MM.1S (cell line): ENCODE results near the gene CRNKL1.

Experiments
- DNase-seq: peaks from one replicate; pipeline ENCODE4 v3.0.0-alpha.2; 2015
- H2AFZ ChIP-seq: fragments of 300-600 bp; sonication (generic); 2 replicates; pipeline ENCODE4 v1.6.0; 2016; ENCODE audit warnings: antibody characterized with exemption, low read length
- H3F3A ChIP-seq: fragments of 300-600 bp; sonication (generic); 2 replicates; pipeline ENCODE4 v1.6.1; 2016; ENCODE audit warnings: mild to moderate bottlenecking, antibody characterized with exemption, low read length, moderate library complexity, mixed read lengths; ENCODE audit not compliant: insufficient read depth
- H3K27ac ChIP-seq: fragments of 300-600 bp; sonication (generic); 2 replicates; pipeline ENCODE4 v1.5.1; 2016; ENCODE audit warnings: mild to moderate bottlenecking, low read length
- H3K27me3 ChIP-seq: fragments of 300-600 bp; sonication (generic); replicated peaks from 2 replicates; pipeline ENCODE4 v1.6.0; 2016; ENCODE audit warnings: low read length; ENCODE audit not compliant: insufficient read depth
- H3K36me3 ChIP-seq: fragments of 300-600 bp; sonication (generic); replicated peaks from 2 replicates; pipeline ENCODE4 v1.6.1; 2016; ENCODE audit warnings: mild to moderate bottlenecking, low read length, mixed read lengths; ENCODE audit not compliant: insufficient read depth
- H3K4me1 ChIP-seq: fragments of 300-600 bp; sonication (generic); 2 replicates; pipeline ENCODE4 v1.6.1; 2016; ENCODE audit warnings: low read length, mixed read lengths
- H3K4me2 ChIP-seq: fragments of 300-600 bp; sonication (generic); 2 replicates; pipeline ENCODE4 v1.6.0; 2016; ENCODE audit warnings: low read depth, low read length
- H3K4me3 ChIP-seq: fragments of 300-600 bp; sonication (generic); 2 replicates; pipeline ENCODE4 v1.5.1; 2016; ENCODE audit warnings: low read length, mixed read lengths
- H3K79me2 ChIP-seq: fragments of 300-600 bp; sonication (generic); 2 replicates; pipeline ENCODE4 v1.6.1; 2016; ENCODE audit warnings: mixed run types, low read length, mixed read lengths
- H3K9ac ChIP-seq: fragments of 300-600 bp; sonication (generic); 2 replicates; pipeline ENCODE4 v1.6.1; 2016; ENCODE audit warnings: low read length, mixed read lengths
- H3K9me2 ChIP-seq: fragments of 300-600 bp; sonication (generic); replicated peaks from 2 replicates; pipeline ENCODE4 v1.6.1; 2016; ENCODE audit warnings: mild to moderate bottlenecking, low read length, mixed read lengths; ENCODE audit not compliant: insufficient read depth
- H3K9me3 ChIP-seq: fragments of 300-600 bp; sonication (generic); replicated peaks from 2 replicates; pipeline ENCODE4 v1.6.1; 2016; ENCODE audit warnings: mild to moderate bottlenecking, low read length, mixed read lengths; ENCODE audit not compliant: insufficient read depth
- H4K20me1 ChIP-seq: fragments of 300-600 bp; sonication (generic); 2 replicates; pipeline ENCODE4 v1.6.1; 2016; ENCODE audit warnings: mild to moderate bottlenecking, low read length, moderate library complexity, mixed read lengths; ENCODE audit not compliant: insufficient read depth
- CTCF ChIP-seq: fragments of 300-600 bp; sonication (generic); IDR thresholded peaks from 2 replicates; pipeline ENCODE4 v1.5.1; 2016; ENCODE audit warnings: antibody characterized with exemption, low read length, mixed read lengths
- EZH2 ChIP-seq: fragments of 300-600 bp; sonication (generic); optimal IDR thresholded peaks from 2 replicates; pipeline ENCODE3; 2017; ENCODE audit warnings: low read depth, mild to moderate bottlenecking, antibody characterized with exemption, low read length, mixed read lengths
- EZH2phosphoT487 ChIP-seq: fragments of 300-600 bp; sonication (generic); IDR thresholded peaks from 2 replicates; pipeline ENCODE4 v1.6.1; 2018; ENCODE audit warnings: antibody characterized with exemption, low read length

The CRNKL1 gene

DNA sequence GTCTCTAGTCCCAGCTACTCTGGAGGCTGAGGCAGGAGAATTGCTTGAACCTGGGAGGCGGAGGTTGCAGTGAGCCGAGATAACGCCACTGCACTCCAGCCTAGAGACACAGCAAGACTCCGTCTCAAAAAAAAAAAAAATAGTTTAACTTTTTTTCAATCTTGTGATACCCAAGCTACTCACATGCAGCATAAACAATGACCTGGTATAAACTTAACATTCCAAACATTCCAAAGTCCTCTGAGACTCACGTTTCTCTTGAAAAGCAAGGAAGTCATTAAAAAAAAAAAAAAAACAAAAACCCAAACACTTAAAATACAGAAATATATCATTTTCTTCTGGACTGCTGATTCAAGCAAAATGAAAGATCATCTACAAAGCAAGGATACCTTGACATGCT, 14.3 kb downstream of the CRNKL1 start:
- no peak for DNase-seq
- H3K27ac ChIP-seq, result no peak overlapping the region

GRCh38 chr20:20036756-20037155, 15.5 kb downstream of the CRNKL1 start:
- H2AFZ ChIP-seq, result no peak overlapping the region
- no peaks in the 10 kb centered on the region for H3K4me1 ChIP-seq
- H3K4me3 ChIP-seq, result no peak overlapping the region
- no peaks in the 10 kb centered on the region for H3K27me3 ChIP-seq
- H3K79me2 ChIP-seq, result 0 out of 2 replicates have a peak, but pooled peaks cover 10% of the 10 kb centered on the region
- H3K9me3 ChIP-seq, result no peaks in the 10 kb centered on the region
- H3K27ac ChIP-seq, result no peak overlapping the region
- H3K4me2 ChIP-seq, result no peak overlapping the region
- no peaks in the 10 kb centered on the region for H3K9me2 ChIP-seq
- peaks cover 14% of the 10 kb centered on the region for H3K36me3 ChIP-seq
- no peaks in the 10 kb centered on the region for H4K20me1 ChIP-seq
- no peak for TF ChIP-seq CTCF
- TF ChIP-seq EZH2, result no peak
- TF ChIP-seq EZH2phosphoT487, result no peak
- DNase-seq, result no peak
- no peaks in the 10 kb centered on the region for H3F3A ChIP-seq
- no peak overlapping the region for H3K9ac ChIP-seq

More for the DNA sequence above, 14.3 kb downstream of the CRNKL1 start:
- H3K9ac ChIP-seq, result no peak overlapping the region
- H3K36me3 ChIP-seq, result peaks cover 19% of the 10 kb centered on the region
- H2AFZ ChIP-seq, result no peak overlapping the region
- no peaks in the 10 kb centered on the region for H3K27me3 ChIP-seq
- no peaks in the 10 kb centered on the region for H3K4me1 ChIP-seq
- H4K20me1 ChIP-seq, result no peaks in the 10 kb centered on the region
- H3K9me2 ChIP-seq, result no peaks in the 10 kb centered on the region
- no peaks in the 10 kb centered on the region for H3K9me3 ChIP-seq
- TF ChIP-seq EZH2phosphoT487 (no peak), EZH2 (no peak), CTCF (no peak)
- no peak overlapping the region for H3K4me3 ChIP-seq
- H3F3A ChIP-seq, result no peaks in the 10 kb centered on the region
- H3K4me2 ChIP-seq, result no peak overlapping the region
- 0 out of 2 replicates have a peak, but pooled peaks cover 5% of the 10 kb centered on the region for H3K79me2 ChIP-seq

DNA sequence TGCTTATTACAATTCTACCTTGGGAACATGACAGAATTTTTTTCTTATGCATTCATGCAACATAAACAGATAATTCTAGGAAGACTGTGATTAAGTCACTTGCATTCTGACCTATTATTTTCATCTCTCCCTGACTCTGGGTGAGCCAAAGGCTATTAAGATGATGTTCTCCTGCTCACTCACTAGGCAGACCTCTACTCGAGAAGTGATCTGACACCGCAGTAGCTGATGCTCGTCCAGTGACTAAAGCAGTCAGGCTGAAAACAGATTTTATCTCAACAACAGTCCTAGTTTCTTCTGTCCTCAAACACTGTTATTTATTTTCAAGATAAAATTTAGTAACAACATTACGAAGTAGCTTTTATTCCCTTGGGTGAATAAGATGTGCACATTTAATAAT, 17.8 kb downstream of the CRNKL1 start:
- Histone ChIP-seq H4K20me1 (no peaks in the 10 kb centered on the region; the same call in 1 of the 2 replicates), H3K4me2 (no peak overlapping the region), H2AFZ (no peak overlapping the region), H3K27me3 (no peaks in the 10 kb centered on the region), H3F3A (no peaks in the 10 kb centered on the region), H3K4me1 (no peaks in the 10 kb centered on the region), H3K27ac (no peak overlapping the region), H3K9me3 (no peaks in the 10 kb centered on the region), H3K79me2 (peaks cover 15% of the 10 kb centered on the region), H3K9ac (no peak overlapping the region), H3K36me3 (peaks cover 12% of the 10 kb centered on the region), H3K4me3 (no peak overlapping the region), H3K9me2 (no peaks in the 10 kb centered on the region)
- TF ChIP-seq CTCF (no peak), EZH2 (no peak), EZH2phosphoT487 (no peak)
- no peak for DNase-seq
